CD14-positive monocyte (primary cell): Measurements from ENCODE around the gene TM9SF3. TPM values are rescaled to one million over a fixed set of nuclear protein-coding genes. Genes with fewer than 3 reads are reported as not detected.
A peak's percentile ranks its signal among the peaks of the same experiment; 100 is the strongest.

Source experiments
- DNase-seq, 3 donors: peaks; one replicate each; pipeline ENCODE4 v3.0.0-alpha.2; 2011 to 2022
- H2AFZ ChIP-seq: 2 replicates; pipeline ENCODE4 v1.6.0; 2012; ENCODE audit warnings: mild to moderate bottlenecking, low read depth, low read length, inconsistent platforms; ENCODE audit not compliant: insufficient read depth, poor library complexity, severe bottlenecking
- H3K27ac ChIP-seq, 2 donors: 1 replicate in 1 of 2; 2 replicates in 1 of 2; pipeline ENCODE4 v1.5.1; 2012 to 2013; ENCODE audit warnings: low read length in 2 of 2, control low read depth in 1 of 2, inconsistent platforms in 1 of 2, low read depth in 1 of 2, mild to moderate bottlenecking in 1 of 2
- H3K27me3 ChIP-seq, 2 donors: one replicate each; pipeline versions ENCODE4 v1.6.0 to v1.6.1; 2011 to 2013; ENCODE audit warnings: low read length in 2 of 2; ENCODE audit not compliant: control insufficient read depth in 2 of 2, insufficient read depth in 2 of 2
- H3K36me3 ChIP-seq, 2 donors: replicated peaks in 1 of 2; 1 replicate in 1 of 2; 2 replicates in 1 of 2; pipeline versions ENCODE4 v1.5.1 to v1.6.1; 2012 to 2013; ENCODE audit warnings: low read length in 2 of 2, control low read depth in 1 of 2, inconsistent platforms in 1 of 2, mild to moderate bottlenecking in 1 of 2; ENCODE audit not compliant: insufficient read depth in 2 of 2, control insufficient read depth in 1 of 2
- H3K4me1 ChIP-seq, 2 donors: 1 replicate in 1 of 2; 2 replicates in 1 of 2; pipeline versions ENCODE4 v1.5.1 to v1.6.1; 2012 to 2013; ENCODE audit warnings: low read length in 2 of 2, control low read depth in 1 of 2, inconsistent platforms in 1 of 2, mild to moderate bottlenecking in 1 of 2, moderate library complexity in 1 of 2; ENCODE audit not compliant: insufficient read depth in 2 of 2, control insufficient read depth in 1 of 2
- H3K4me2 ChIP-seq: replicated peaks from 2 replicates; pipeline ENCODE3; 2012; ENCODE audit warnings: low read length, moderate library complexity, mild to moderate bottlenecking; ENCODE audit not compliant: poor library complexity, severe bottlenecking; ENCODE audit errors: extremely low read depth
- H3K4me3 ChIP-seq, 3 experiments: fragments of 200-600 bp in 1 of 3; sonication (generic) in 1 of 3; replicated peaks in 1 of 3; 1 replicate in 2 of 3; 2 replicates in 1 of 3; pipeline ENCODE4 v1.5.1; 2011 to 2013; ENCODE audit warnings: low read length in 3 of 3, mild to moderate bottlenecking in 3 of 3, control low read depth in 2 of 3, low read depth in 2 of 3, inconsistent platforms in 1 of 3, moderate library complexity in 1 of 3
- H3K79me2 ChIP-seq: 2 replicates; pipeline ENCODE4 v1.6.0; 2012; ENCODE audit warnings: mild to moderate bottlenecking, control low read depth, inconsistent platforms, low read length, moderate library complexity; ENCODE audit not compliant: insufficient read depth
- H3K9ac ChIP-seq: 2 replicates; pipeline ENCODE4 v1.6.0; 2017; ENCODE audit warnings: low read length, mild to moderate bottlenecking; ENCODE audit not compliant: insufficient read depth, poor library complexity, severe bottlenecking
- H3K9me3 ChIP-seq, 2 donors: replicated peaks in 1 of 2; 1 replicate in 1 of 2; 2 replicates in 1 of 2; pipeline versions ENCODE4 v1.5.1 to v1.6.1; 2012 to 2013; ENCODE audit warnings: low read length in 2 of 2, control low read depth in 1 of 2; ENCODE audit not compliant: control insufficient read depth in 1 of 2, insufficient read depth in 1 of 2
- H4K20me1 ChIP-seq: 2 replicates; pipeline ENCODE4 v1.6.0; 2012; ENCODE audit warnings: mild to moderate bottlenecking, low read length, control low read depth, moderate library complexity; ENCODE audit not compliant: insufficient read depth
- H3K27ac Mint-ChIP-seq, 7 donors: one replicate each; pipeline ENCODE4 v1.8.0; 2020; ENCODE audit warnings: mild to moderate bottlenecking in 7 of 7, mixed read lengths in 7 of 7, moderate library complexity in 6 of 7, inconsistent platforms in 2 of 7
- H3K27me3 Mint-ChIP-seq, 3 donors: one replicate each; pipeline ENCODE4 v1.8.0; 2021 to 2022; ENCODE audit warnings: low read depth in 3 of 3, mild to moderate bottlenecking in 3 of 3, mixed read lengths in 3 of 3, moderate library complexity in 3 of 3, inconsistent platforms in 1 of 3
- H3K36me3 Mint-ChIP-seq, 2 donors: one replicate each; pipeline ENCODE4 v1.8.0; 2020; ENCODE audit warnings: mixed read lengths in 2 of 2, inconsistent platforms in 1 of 2, mild to moderate bottlenecking in 1 of 2
- H3K4me1 Mint-ChIP-seq: one replicate; pipeline ENCODE4 v1.8.0; 2020; ENCODE audit warnings: mild to moderate bottlenecking, mixed read lengths
- H3K4me3 Mint-ChIP-seq, 2 donors: one replicate each; pipeline ENCODE4 v1.8.0; 2020; ENCODE audit warnings: mild to moderate bottlenecking in 2 of 2, mixed read lengths in 2 of 2, moderate library complexity in 1 of 2
- H3K9me3 Mint-ChIP-seq, 7 donors: one replicate each; pipeline ENCODE4 v1.8.0; 2020 to 2022; ENCODE audit warnings: mixed read lengths in 7 of 7, mild to moderate bottlenecking in 6 of 7, moderate library complexity in 6 of 7, inconsistent platforms in 2 of 7
- CTCF ChIP-seq: fragments of 200-600 bp; IDR thresholded peaks from one replicate; pipeline ENCODE4 v1.8.0; 2022; ENCODE audit warnings: antibody characterized with exemption, mild to moderate bottlenecking
- WGBS: methylation state at CpG from one replicate; pipeline ENCODE4 v1.1.5; 2013; ENCODE audit warnings: missing lambda C conversion rate; ENCODE audit not compliant: insufficient coverage; 5-methylcytosine and 5-hydroxymethylcytosine counted together
- intact Hi-C, 2 donors: fragments of 100-400 bp; cut with micrococcal nuclease; formaldehyde crosslinking; loops; one replicate each; pipeline versions ENCODE4 v1.15.0 to v1.15.1; 2023
- polyA plus RNA-seq, 3 donors: library from polyadenylated mRNA; depleted of rRNA in 1 of 3; unstranded in 2 of 3; stranded (reverse) in 1 of 3; fragments of 300-500 nt in 2 of 3; fragments of >200 nt in 1 of 3; fragmentation: Illumina TruSeq in 2 of 3; gene quantifications; 1 replicate in 2 of 3; 2 replicates in 1 of 3; pipeline ENCODE4 v1.2.3, GENCODE V29; 2012 to 2021

TM9SF3 gene
- polyA plus RNA-seq, 3 donors = 23.9 to 67.1 (median 59.9) TPM

- Mint-ChIP-seq H3K4me1 (peaks cover 1% of the 10 kb centered on the region), H3K27ac (peak overlapping the region in 5 of 7 donors; percentile 17 to 69 (median 51)), H3K36me3 (peaks cover 90 to 98% of the 10 kb centered on the region in 2 donors), H3K4me3 (no peak overlapping the region), H3K27me3 (peaks cover 0 to 2% (median 1%) of the 10 kb centered on the region in 3 donors), H3K9me3 (no peaks in the 10 kb centered on the region)
- H4K20me1 ChIP-seq = peaks cover 96% of the 10 kb centered on the region
- H3K36me3 ChIP-seq = peaks cover 93 to 97% of the 10 kb centered on the region in 2 donors
- 100% methylated on average over 2 of the region's 6 CpGs for WGBS
- no peaks in the 10 kb centered on the region for H3K4me1 ChIP-seq
- peak overlapping the region in 1 of 2 donors; percentile 30 for H3K27ac ChIP-seq
- no peak overlapping the region for H3K4me3 ChIP-seq
- no peak overlapping the region for H3K9ac ChIP-seq
- no peaks in the 10 kb centered on the region for H3K27me3 ChIP-seq
- H3K4me2 ChIP-seq = no peak overlapping the region
- no peak for TF ChIP-seq CTCF
- intact Hi-C loops = no loop called here
- H2AFZ ChIP-seq = no peak overlapping the region
- DNase-seq = no peak
- no peaks in the 10 kb centered on the region for H3K9me3 ChIP-seq
- H3K79me2 ChIP-seq = peaks cover 4% of the 10 kb centered on the region
Measured at GRCh38 chr10:96610817-96611216, 24.0 kb upstream of the TM9SF3 start.

- TF ChIP-seq CTCF = no peak
- Histone ChIP-seq H3K4me1 (no peaks in the 10 kb centered on the region), H3K4me3 (no peak overlapping the region), H3K27me3 (no peaks in the 10 kb centered on the region), H3K27ac (no peak overlapping the region), H4K20me1 (peaks cover 95% of the 10 kb centered on the region), H3K9me3 (no peaks in the 10 kb centered on the region), H3K4me2 (no peak overlapping the region), H3K79me2 (peaks cover 3% of the 10 kb centered on the region), H3K36me3 (peaks cover 93 to 97% of the 10 kb centered on the region in 2 donors), H3K9ac (no peak overlapping the region), H2AFZ (no peak overlapping the region)
- Mint-ChIP-seq H3K9me3 (no peaks in the 10 kb centered on the region), H3K27me3 (peaks cover 0 to 2% (median 1%) of the 10 kb centered on the region in 3 donors), H3K27ac (peak overlapping the region in 2 of 7 donors; percentile 2 to 59), H3K4me1 (peaks cover 1% of the 10 kb centered on the region), H3K36me3 (peaks cover 88 to 98% of the 10 kb centered on the region in 2 donors), H3K4me3 (no peak overlapping the region)
- DNase-seq = no peak
- WGBS = no CpG with 5 or more reads among the region's 7 CpGs
- intact Hi-C loops = no loop called here
Measured at GRCh38 chr10:96609510-96609909, 22.7 kb upstream of the TM9SF3 start.
